ENCODE measurements around the gene RTCA. TPM values are rescaled to one million over a fixed set of nuclear protein-coding genes. Genes with fewer than 3 reads are reported as not detected.
"Not testable (repeated sequence)": the region's sequence is repeated elsewhere in the genome, so short reads cannot be mapped to it uniquely, and the experiment has no call there.

RTCA gene
- 10 to 100 TPM; 47.8 to 53.0 TPM for total RNA-seq

GRCh38 chr1:100265931-100266740 lies at the start of gene RTCA:
RTCA (plus strand) TSS chr1:100266216; CDS start chr1:100266376, 160 bp downstream.
- DNase-seq: peak; percentile 97
- H3K4me3 Mint-ChIP-seq: peak within 1 kb of the TSS; percentile 100
- CTCF ChIA-PET: interaction anchor here (0.6 to 3.6 kb wide), 18 partner anchors 10 to 1472 kb away, joined by 3 to 16 read pairs (median 4); partner anchors contain the start of gene DBT
- peak; percentile 93 for ATAC-seq
- peak within 1 kb of the TSS; percentile 99 for H3K27ac Mint-ChIP-seq
- H3K27me3 Mint-ChIP-seq: no peaks in the 10 kb centered on the region
- H3K9me3 Mint-ChIP-seq (ENCODE audit: low read depth): no peaks in the 10 kb centered on the region
- intact Hi-C loops (cut with DNase I, micrococcal nuclease): loop anchor here (1.0 to 5.0 kb wide), 9 partner anchors 17 to 631 kb away; partner anchors contain the start of genes DBT (in 2 of the 2), TRMT13 (in 2 of the 2), AGL (in 1 of the 2) and SASS6 (in 1 of the 2)
- peaks cover 32% of the 10 kb centered on the region for H3K4me1 Mint-ChIP-seq
- POLR2A ChIA-PET: interaction anchor here (0.6 to 1.5 kb wide), 7 partner anchors 16 to 1105 kb away, joined by 3 to 7 read pairs (median 5); partner anchors contain the start of genes CDC14A, DBT and TRMT13
- peaks cover 47% of the 10 kb centered on the region for H3K36me3 Mint-ChIP-seq (ENCODE audit: low read depth)

GRCh38 chr1:100217834-100218233 lies 48.2 kb upstream of the RTCA start:
- H3K36me3 Mint-ChIP-seq (ENCODE audit: low read depth): peaks cover 32% of the 10 kb centered on the region
- H3K27me3 Mint-ChIP-seq: no peaks in the 10 kb centered on the region
- H3K9me3 Mint-ChIP-seq (ENCODE audit: low read depth): no peaks in the 10 kb centered on the region
- peaks cover 6% of the 10 kb centered on the region for H3K4me1 Mint-ChIP-seq
- CTCF ChIA-PET: no interaction called here
- no peak overlapping the region for H3K4me3 Mint-ChIP-seq
- H3K27ac Mint-ChIP-seq: no peak overlapping the region
- POLR2A ChIA-PET: no interaction called here
- ATAC-seq (no peak), DNase-seq (no peak)
- intact Hi-C loops (cut with DNase I, micrococcal nuclease): no loop called here

GRCh38 chr1:100219457-100219856 lies 46.6 kb upstream of the RTCA start:
- no peak for DNase-seq
- POLR2A ChIA-PET: no interaction called here
- Mint-ChIP-seq H3K36me3 (ENCODE audit: low read depth) (peaks cover 27% of the 10 kb centered on the region), H3K4me1 (peaks cover 6% of the 10 kb centered on the region), H3K27ac (no peak overlapping the region), H3K4me3 (no peak overlapping the region), H3K27me3 (no peaks in the 10 kb centered on the region), H3K9me3 (ENCODE audit: low read depth) (no peaks in the 10 kb centered on the region)
- CTCF ChIA-PET: no interaction called here
- intact Hi-C loops (cut with DNase I, micrococcal nuclease): no loop called here
- ATAC-seq: no peak

GRCh38 chr1:100219883-100220282 lies 46.1 kb upstream of the RTCA start:
- ChIA-PET CTCF (interaction anchor here (0.6 kb wide), 1 partner anchor 516 kb away, joined by 3 read pairs; no protein-coding TSS in a partner anchor), POLR2A (no interaction called here)
- DNase-seq (peak; percentile 31), ATAC-seq (no peak)
- H3K4me1 Mint-ChIP-seq: peaks cover 6% of the 10 kb centered on the region
- peaks cover 24% of the 10 kb centered on the region for H3K36me3 Mint-ChIP-seq (ENCODE audit: low read depth)
- no peaks in the 10 kb centered on the region for H3K27me3 Mint-ChIP-seq
- no peaks in the 10 kb centered on the region for H3K9me3 Mint-ChIP-seq (ENCODE audit: low read depth)
- H3K27ac Mint-ChIP-seq: no peak overlapping the region
- H3K4me3 Mint-ChIP-seq: no peak overlapping the region
- intact Hi-C loops (cut with DNase I, micrococcal nuclease): no loop called here

- intact Hi-C loops (cut with DNase I, micrococcal nuclease): no loop called here
- ChIA-PET CTCF (interaction anchor here (1.0 to 1.5 kb wide), 3 partner anchors 8 to 25 kb away, joined by 3 to 4 read pairs (median 3); no protein-coding TSS in a partner anchor), POLR2A (no interaction called here)
- no peak for ATAC-seq
- Mint-ChIP-seq H3K4me1 (peaks cover 6% of the 10 kb centered on the region), H3K27ac (no peak overlapping the region), H3K4me3 (no peak overlapping the region), H3K27me3 (no peaks in the 10 kb centered on the region), H3K36me3 (ENCODE audit: low read depth) (peaks cover 17% of the 10 kb centered on the region), H3K9me3 (ENCODE audit: low read depth) (no peaks in the 10 kb centered on the region)
- no peak for DNase-seq
These were observed 43.6 kb upstream of the RTCA start for GRCh38 chr1:100222428-100222827.

GRCh38 chr1:100229681-100230443 lies 36.2 kb upstream of the RTCA start:
- H3K4me1 Mint-ChIP-seq: peaks cover 23% of the 10 kb centered on the region
- ChIA-PET POLR2A (no interaction called here), CTCF (interaction anchor here (0.6 to 1.5 kb wide), 3 partner anchors 8 to 251 kb away, joined by 3 to 4 read pairs (median 3); no protein-coding TSS in a partner anchor)
- peaks cover 33% of the 10 kb centered on the region for H3K36me3 Mint-ChIP-seq (ENCODE audit: low read depth)
- no peaks in the 10 kb centered on the region for H3K27me3 Mint-ChIP-seq
- DNase-seq (no peak), ATAC-seq (no peak)
- no peak overlapping the region for H3K27ac Mint-ChIP-seq
- intact Hi-C loops (cut with DNase I, micrococcal nuclease): loop anchor here in 1 of 2 experiments (2.0 kb wide), 1 partner anchor 79 kb away; no protein-coding TSS in a partner anchor
- no peaks in the 10 kb centered on the region for H3K9me3 Mint-ChIP-seq (ENCODE audit: low read depth)
- no peak overlapping the region for H3K4me3 Mint-ChIP-seq

GRCh38 chr1:100230765-100231164 lies 35.3 kb upstream of the RTCA start:
- Mint-ChIP-seq H3K36me3 (ENCODE audit: low read depth) (peaks cover 33% of the 10 kb centered on the region), H3K4me1 (peaks cover 23% of the 10 kb centered on the region), H3K4me3 (no peak overlapping the region), H3K27me3 (no peaks in the 10 kb centered on the region), H3K9me3 (ENCODE audit: low read depth) (no peaks in the 10 kb centered on the region), H3K27ac (no peak overlapping the region)
- no peak for DNase-seq
- ATAC-seq: peak; percentile 97
- CTCF ChIA-PET: interaction anchor here (1.5 kb wide), 1 partner anchor 9 kb away, joined by 3 read pairs; no protein-coding TSS in a partner anchor
- intact Hi-C loops (cut with DNase I, micrococcal nuclease): loop anchor here in 1 of 2 experiments (2.0 kb wide), 1 partner anchor 78 kb away; no protein-coding TSS in a partner anchor
- POLR2A ChIA-PET: no interaction called here

- intact Hi-C loops (cut with DNase I, micrococcal nuclease): loop anchor here in 1 of 2 experiments (2.0 kb wide), 1 partner anchor 77 kb away; no protein-coding TSS in a partner anchor
- no peak overlapping the region for H3K27ac Mint-ChIP-seq
- ChIA-PET POLR2A (no interaction called here), CTCF (interaction anchor here (1.5 kb wide), 1 partner anchor 10 kb away, joined by 3 read pairs; no protein-coding TSS in a partner anchor)
- DNase-seq: no peak
- H3K4me1 Mint-ChIP-seq: peaks cover 23% of the 10 kb centered on the region
- ATAC-seq: no peak
- H3K9me3 Mint-ChIP-seq (ENCODE audit: low read depth): no peaks in the 10 kb centered on the region
- H3K27me3 Mint-ChIP-seq: no peaks in the 10 kb centered on the region
- H3K4me3 Mint-ChIP-seq: no peak overlapping the region
- H3K36me3 Mint-ChIP-seq (ENCODE audit: low read depth): peaks cover 33% of the 10 kb centered on the region
These were observed 34.3 kb upstream of the RTCA start for GRCh38 chr1:100231721-100232120.

- Mint-ChIP-seq H3K9me3 (ENCODE audit: low read depth) (no peaks in the 10 kb centered on the region), H3K4me3 (no peak overlapping the region), H3K36me3 (ENCODE audit: low read depth) (peaks cover 34% of the 10 kb centered on the region), H3K27ac (no peak overlapping the region), H3K4me1 (peaks cover 23% of the 10 kb centered on the region), H3K27me3 (no peaks in the 10 kb centered on the region)
- no peak for ATAC-seq
- CTCF ChIA-PET: interaction anchor here (0.7 kb wide), 1 partner anchor 223 kb away, joined by 3 read pairs; no protein-coding TSS in a partner anchor
- DNase-seq: no peak
- POLR2A ChIA-PET: no interaction called here
- intact Hi-C loops (cut with DNase I, micrococcal nuclease): no loop called here
These were observed 33.9 kb upstream of the RTCA start for GRCh38 chr1:100232156-100232555.

- Mint-ChIP-seq H3K36me3 (ENCODE audit: low read depth) (peaks cover 35% of the 10 kb centered on the region), H3K4me1 (peaks cover 23% of the 10 kb centered on the region)
- H3K27ac Mint-ChIP-seq; ATAC-seq; DNase-seq; H3K4me3 Mint-ChIP-seq; H3K9me3 Mint-ChIP-seq (ENCODE audit: low read depth); intact Hi-C loops (cut with DNase I, micrococcal nuclease); POLR2A ChIA-PET; H3K27me3 Mint-ChIP-seq: not testable (repeated sequence)
- CTCF ChIA-PET: interaction anchor here (0.6 kb wide), 1 partner anchor 224 kb away, joined by 3 read pairs; no protein-coding TSS in a partner anchor
These were observed 32.5 kb upstream of the RTCA start for GRCh38 chr1:100233566-100233965.

GRCh38 chr1:100234432-100234831 lies 31.6 kb upstream of the RTCA start:
- CTCF ChIA-PET: interaction anchor here (0.6 to 1.0 kb wide), 2 partner anchors 67 to 153 kb away, joined by 3 to 4 read pairs; no protein-coding TSS in a partner anchor

More at GRCh38 chr1:100234432-100234831, 31.6 kb upstream of the RTCA start:
- no peaks in the 10 kb centered on the region for H3K27me3 Mint-ChIP-seq
- H3K9me3 Mint-ChIP-seq (ENCODE audit: low read depth): no peaks in the 10 kb centered on the region
- ATAC-seq: no peak
- no peak overlapping the region for H3K27ac Mint-ChIP-seq
- peaks cover 39% of the 10 kb centered on the region for H3K36me3 Mint-ChIP-seq (ENCODE audit: low read depth)
- H3K4me1 Mint-ChIP-seq: peaks cover 23% of the 10 kb centered on the region
- no peak overlapping the region for H3K4me3 Mint-ChIP-seq
- POLR2A ChIA-PET: no interaction called here
- DNase-seq: no peak
- intact Hi-C loops (cut with DNase I, micrococcal nuclease): no loop called here

Data from activated CD4-positive, alpha-beta T cell treated with anti-CD3 and anti-CD28 coated beads for 36 hours (primary cell).